T follicular helper cell (primary cell): ENCODE measurements around the gene BPIFA1.

Experiments
- DNase-seq: peaks from one replicate; pipeline ENCODE4 v3.0.0-alpha.2; 2020; ENCODE audit warnings: low read depth

The BPIFA1 gene

GRCh38 chr20:33239979-33240736 lies 4.4 kb downstream of the BPIFA1 start:
- no peak for DNase-seq

- DNase-seq = no peak
These were observed 5.1 kb downstream of the BPIFA1 start for GRCh38 chr20:33240923-33241322.

- DNase-seq = no peak
These were observed 6.7 kb downstream of the BPIFA1 start for GRCh38 chr20:33242319-33243100.

- DNase-seq = no peak
These were observed 10.3 kb downstream of the BPIFA1 start for GRCh38 chr20:33246077-33246476.

- no peak for DNase-seq
These were observed 13.7 kb downstream of the BPIFA1 start for GRCh38 chr20:33249456-33249855.

GRCh38 chr20:33250666-33251065 lies 14.9 kb downstream of the BPIFA1 start:
- no peak for DNase-seq

GRCh38 chr20:33251496-33251895 lies 15.7 kb downstream of the BPIFA1 start:
- DNase-seq = no peak

- no peak for DNase-seq
These were observed 16.7 kb downstream of the BPIFA1 start for GRCh38 chr20:33252460-33252859.

GRCh38 chr20:33255005-33255404 lies 19.2 kb downstream of the BPIFA1 start:
- DNase-seq = no peak

GRCh38 chr20:33257237-33257636 lies 21.4 kb downstream of the BPIFA1 start:
- DNase-seq = no peak

GRCh38 chr20:33259371-33259770 lies 23.6 kb downstream of the BPIFA1 start:
- DNase-seq = no peak

GRCh38 chr20:33261465-33261864 lies 25.7 kb downstream of the BPIFA1 start:
- DNase-seq = no peak

- no peak for DNase-seq
These were observed 26.9 kb downstream of the BPIFA1 start for GRCh38 chr20:33262658-33263065.

- no peak for DNase-seq
These were observed 28.0 kb downstream of the BPIFA1 start for GRCh38 chr20:33263784-33264183.

GRCh38 chr20:33267701-33268100 lies 31.9 kb downstream of the BPIFA1 start:
- DNase-seq = no peak

- DNase-seq = no peak
These were observed 36.5 kb downstream of the BPIFA1 start for GRCh38 chr20:33272155-33272873.

- no peak for DNase-seq
These were observed 37.5 kb downstream of the BPIFA1 start for GRCh38 chr20:33273117-33273851.

GRCh38 chr20:33275215-33275614 lies 39.4 kb downstream of the BPIFA1 start:
- DNase-seq = no peak

- no peak for DNase-seq
These were observed 40.1 kb downstream of the BPIFA1 start for GRCh38 chr20:33275871-33276270.

GRCh38 chr20:33276303-33277113 lies 40.7 kb downstream of the BPIFA1 start:
- DNase-seq = no peak
